ENCODE results near the gene OR11A1.

OR11A1 gene

DNA sequence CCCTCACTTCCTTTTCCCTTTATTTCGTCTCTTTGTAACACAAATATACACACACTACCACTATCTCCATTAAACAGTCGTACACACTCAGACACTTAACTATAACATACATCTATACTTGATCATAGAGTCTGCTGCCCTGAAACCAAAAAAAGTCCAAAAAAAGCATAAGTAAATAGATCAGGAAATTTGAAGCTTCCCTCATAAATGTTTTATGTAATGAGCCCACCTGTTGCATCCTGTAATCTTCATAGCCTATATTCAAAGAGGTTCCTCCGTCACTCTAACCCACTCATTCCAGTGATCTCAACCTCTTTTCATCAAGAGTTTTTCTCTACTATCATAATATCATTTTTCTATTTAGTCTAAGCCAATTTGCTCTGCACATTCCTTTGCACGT lies 68.3 kb downstream of the OR11A1 start:
- DNase-seq (ENCODE audit: low read depth): no peak

DNA sequence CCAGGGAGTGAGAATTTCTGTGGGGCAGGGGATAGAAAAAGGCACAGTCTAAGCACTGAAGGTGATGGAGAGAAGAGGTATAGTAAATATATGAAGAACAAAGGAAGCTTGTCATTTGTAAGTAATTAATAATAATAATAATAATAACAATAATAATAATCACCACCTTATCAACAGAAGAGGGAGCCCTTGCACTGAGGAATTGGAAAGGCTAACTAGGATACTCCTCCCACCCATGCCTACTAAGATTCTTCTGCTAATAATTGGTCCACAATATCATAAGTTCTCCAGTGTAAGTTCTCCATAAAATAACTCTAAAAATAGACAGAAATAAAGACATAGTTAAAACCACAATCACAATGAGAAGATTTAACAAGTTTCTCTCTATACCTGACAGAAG lies 80.9 kb downstream of the OR11A1 start:
- DNase-seq (ENCODE audit: low read depth): no peak
